SK-N-SH (cell line): ENCODE results near the gene ADAM11. TPM values are rescaled to one million over a fixed set of nuclear protein-coding genes. Genes with fewer than 3 reads are reported as not detected.
A peak's percentile ranks its signal among the peaks of the same experiment; 100 is the strongest.

ENCODE experiments used
- CTCF ChIA-PET: fragments of 300-600, 350-600 bp; formaldehyde crosslinking; extraction: SDS; loops from one replicate; lab custom pipeline; 2021; lab: Yijun Ruan, JAX
- POLR2A ChIA-PET: fragments of 350-600 bp; sonication (Branson Sonifier 250); formaldehyde crosslinking; extraction: SDS; loops from one replicate; lab custom pipeline; 2020; ENCODE audit warnings: antibody characterized with exemption, inconsistent platforms; lab: Yijun Ruan, JAX
- DNase-seq: peaks from one replicate; pipeline ENCODE4 v3.0.0; 2012
- H2AFZ ChIP-seq: fragments of 200-600 bp; sonication (generic); 2 replicates; pipeline ENCODE4 v1.8.1; 2016; ENCODE audit warnings: antibody characterized with exemption, mild to moderate bottlenecking, low read depth
- H3F3A ChIP-seq: fragments of 200-600 bp; sonication (generic); replicated peaks from 2 replicates; pipeline ENCODE3; 2016; ENCODE audit warnings: antibody characterized with exemption, mild to moderate bottlenecking; ENCODE audit not compliant: insufficient read depth
- H3K27ac ChIP-seq, 2 experiments: fragments of 200-500 bp in 1 of 2; fragments of 200-600 bp in 1 of 2; sonication (Bioruptor generic) in 1 of 2; sonication (generic), shearing (Covaris generic) in 1 of 2; 2 replicates each; pipeline versions ENCODE4 v1.5.1 to v1.6.1; 2014 to 2016; ENCODE audit warnings: low read depth in 2 of 2, inconsistent platforms in 1 of 2, low read length in 1 of 2, mild to moderate bottlenecking in 1 of 2, mixed read lengths in 1 of 2
- H3K27me3 ChIP-seq: fragments of 200-600 bp; sonication (generic), shearing (Covaris generic); 2 replicates; pipeline ENCODE4 v1.6.1; 2016; ENCODE audit warnings: mixed run types; ENCODE audit not compliant: insufficient read depth
- H3K36me3 ChIP-seq, 2 experiments: fragments of 200-500 bp in 1 of 2; fragments of 200-600 bp in 1 of 2; sonication (Bioruptor generic) in 1 of 2; sonication (generic) in 1 of 2; replicated peaks in 1 of 2; 2 replicates each; pipeline versions ENCODE3 to v1.5.1; 2014 to 2016; ENCODE audit warnings: low read length in 1 of 2, mild to moderate bottlenecking in 1 of 2; ENCODE audit not compliant: insufficient read depth in 2 of 2, control insufficient read depth in 1 of 2
- H3K4me1 ChIP-seq, 2 experiments: fragments of 200-500 bp in 1 of 2; fragments of 200-600 bp in 1 of 2; sonication (Bioruptor generic) in 1 of 2; sonication (generic), shearing (Covaris generic) in 1 of 2; 2 replicates each; pipeline versions ENCODE4 v1.5.1 to v1.6.1; 2014 to 2016; ENCODE audit warnings: low read depth in 1 of 2, low read length in 1 of 2, mixed run types in 1 of 2; ENCODE audit not compliant: insufficient read depth in 2 of 2, control insufficient read depth in 1 of 2
- H3K4me2 ChIP-seq: fragments of 200-600 bp; sonication (generic), shearing (Covaris generic); 2 replicates; pipeline ENCODE4 v1.6.1; 2017; ENCODE audit warnings: mixed run types
- H3K4me3 ChIP-seq, 2 experiments: fragments of 200-500 bp in 1 of 2; fragments of 200-600 bp in 1 of 2; sonication (Bioruptor generic) in 1 of 2; sonication (generic), shearing (Covaris generic) in 1 of 2; 2 replicates each; pipeline versions ENCODE4 v1.5.1 to v1.8.1; 2014 to 2016; ENCODE audit warnings: low read depth in 2 of 2, inconsistent platforms in 1 of 2, low read length in 1 of 2, mild to moderate bottlenecking in 1 of 2, mixed read lengths in 1 of 2, moderate library complexity in 1 of 2
- H3K79me2 ChIP-seq: fragments of 200-600 bp; sonication (generic); 2 replicates; pipeline ENCODE4 v1.8.1; 2017; ENCODE audit warnings: mild to moderate bottlenecking; ENCODE audit not compliant: insufficient read depth
- H3K9ac ChIP-seq: fragments of 200-600 bp; sonication (generic); 2 replicates; pipeline ENCODE4 v1.6.1; 2017; ENCODE audit warnings: mixed run types
- H3K9me2 ChIP-seq: fragments of 200-600 bp; sonication (generic); 2 replicates; pipeline ENCODE4 v1.6.1; 2017; ENCODE audit warnings: mixed run types
- H3K9me3 ChIP-seq: fragments of 200-600 bp; sonication (generic); 2 replicates; pipeline ENCODE4 v1.6.1; 2017; ENCODE audit warnings: mixed run types, mild to moderate bottlenecking, moderate library complexity
- H4K20me1 ChIP-seq: fragments of 200-600 bp; sonication (generic); 2 replicates; pipeline ENCODE4 v1.6.1; 2017; ENCODE audit warnings: mild to moderate bottlenecking, mixed run types; ENCODE audit not compliant: insufficient read depth
- EP300 ChIP-seq, 2 experiments: IDR thresholded peaks; 2 replicates each; pipeline versions ENCODE4 v1.4.0 to v1.6.1; 2012; ENCODE audit warnings: borderline replicate concordance in 1 of 2, low read depth in 1 of 2, low read length in 1 of 2
- RAD21 ChIP-seq: IDR thresholded peaks from 2 replicates; pipeline ENCODE4 v1.6.1; 2012; ENCODE audit warnings: mild to moderate bottlenecking, low read length
- RCOR1 ChIP-seq: fragments of 150-350 bp; IDR thresholded peaks from 2 replicates; pipeline ENCODE4 v1.6.1; 2017; ENCODE audit warnings: antibody characterized with exemption, low read length
- SMC3 ChIP-seq: IDR thresholded peaks from 2 replicates; pipeline ENCODE4 v1.6.1; 2012; ENCODE audit warnings: low read depth, low read length, improper control_type of control experiment
- TCF12 ChIP-seq: IDR thresholded peaks from 2 replicates; pipeline ENCODE4 v1.4.0; 2012
- TEAD4 ChIP-seq: IDR thresholded peaks from 2 replicates; pipeline ENCODE4 v1.4.0; 2012; ENCODE audit warnings: mild to moderate bottlenecking, borderline replicate concordance; ENCODE audit not compliant: insufficient read depth
- WGBS: methylation state at CpG from one replicate; pipeline ENCODE4 v1.1.6; 2017; ENCODE audit warnings: low lambda C conversion rate; 5-methylcytosine and 5-hydroxymethylcytosine counted together
- polyA plus RNA-seq, 3 experiments: library from polyadenylated mRNA; depleted of rRNA; stranded (reverse); fragments of >200 nt; gene quantifications; 2 replicates each; pipeline ENCODE4 v1.2.3, GENCODE V29; 2012
- TF ChIP-seq, protein P1 (sequence below): IDR thresholded peaks from 2 replicates; pipeline ENCODE4 v1.6.1; 2012; ENCODE audit warnings: mild to moderate bottlenecking, low read depth, low read length, moderate library complexity
- TF ChIP-seq, protein P2 (sequence below): IDR thresholded peaks from 2 replicates; pipeline ENCODE4 v1.4.0; 2012; ENCODE audit warnings: low read depth

The ADAM11 gene
- polyA plus RNA-seq, 1 of the 3 experiments (the other 2 are of a cell fraction): 2.5 TPM

DNA sequence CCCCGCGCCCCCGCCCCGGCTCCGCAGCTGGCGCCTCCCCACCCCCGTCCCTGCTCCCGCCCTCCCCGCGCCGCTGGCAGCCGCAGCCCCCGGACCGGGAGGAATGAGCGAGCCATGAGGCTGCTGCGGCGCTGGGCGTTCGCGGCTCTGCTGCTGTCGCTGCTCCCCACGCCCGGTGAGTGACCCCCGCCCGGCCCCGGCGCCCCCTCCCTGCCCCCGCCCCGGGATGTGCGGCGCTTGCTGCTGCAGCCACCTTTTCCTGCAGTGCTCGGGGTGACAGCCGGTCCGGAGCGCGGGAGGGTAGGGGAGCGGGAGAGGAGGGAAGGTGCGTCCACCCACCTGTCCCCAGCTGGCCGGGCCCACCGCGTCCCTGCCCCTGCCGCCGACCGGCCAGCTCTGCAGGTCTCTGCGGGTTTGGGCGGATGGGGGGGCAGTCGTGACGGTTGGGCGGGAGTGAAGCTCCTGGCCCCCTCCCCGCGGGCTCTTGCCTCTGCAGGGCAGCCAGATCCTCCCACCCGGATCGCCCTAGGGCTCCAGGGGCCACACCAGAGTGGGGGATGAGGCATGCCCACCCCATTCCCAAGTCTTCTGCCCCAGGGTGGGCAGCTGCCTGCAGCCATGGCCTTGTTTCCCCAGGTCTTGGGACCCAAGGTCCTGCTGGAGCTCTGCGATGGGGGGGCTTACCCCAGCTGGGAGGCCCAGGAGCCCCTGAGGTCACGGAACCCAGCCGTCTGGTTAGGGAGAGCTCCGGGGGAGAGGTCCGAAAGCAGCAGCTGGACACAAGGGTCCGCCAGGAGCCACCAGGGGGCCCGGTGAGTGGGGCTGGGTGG lies 513 bp downstream of the ADAM11 start:
- Histone ChIP-seq H2AFZ (no peak overlapping the region), H3K9ac (no peak overlapping the region), H3K27ac (no peak overlapping the region), H3K79me2 (no peaks in the 10 kb centered on the region), H3F3A (no peaks in the 10 kb centered on the region), H3K4me1 (peaks cover 0 to 12% of the 10 kb centered on the region in 2 experiments; a peak in 1 of 4 replicates), H3K27me3 (no peaks in the 10 kb centered on the region), H3K4me3 (peak overlapping the region in 1 of 2 experiments; percentile 43; a peak in 2 of 4 replicates), H3K36me3 (no peaks in the 10 kb centered on the region), H3K9me2 (no peaks in the 10 kb centered on the region), H3K9me3 (no peaks in the 10 kb centered on the region), H4K20me1 (no peaks in the 10 kb centered on the region), H3K4me2 (peak overlapping the region; percentile 85)
- CTCF ChIA-PET: interaction anchor here (0.6 to 3.0 kb wide), 13 partner anchors 12 to 209 kb away, joined by 3 to 14 read pairs (median 4); partner anchors contain the start of gene C1QL1
- TF ChIP-seq, protein P1, sequence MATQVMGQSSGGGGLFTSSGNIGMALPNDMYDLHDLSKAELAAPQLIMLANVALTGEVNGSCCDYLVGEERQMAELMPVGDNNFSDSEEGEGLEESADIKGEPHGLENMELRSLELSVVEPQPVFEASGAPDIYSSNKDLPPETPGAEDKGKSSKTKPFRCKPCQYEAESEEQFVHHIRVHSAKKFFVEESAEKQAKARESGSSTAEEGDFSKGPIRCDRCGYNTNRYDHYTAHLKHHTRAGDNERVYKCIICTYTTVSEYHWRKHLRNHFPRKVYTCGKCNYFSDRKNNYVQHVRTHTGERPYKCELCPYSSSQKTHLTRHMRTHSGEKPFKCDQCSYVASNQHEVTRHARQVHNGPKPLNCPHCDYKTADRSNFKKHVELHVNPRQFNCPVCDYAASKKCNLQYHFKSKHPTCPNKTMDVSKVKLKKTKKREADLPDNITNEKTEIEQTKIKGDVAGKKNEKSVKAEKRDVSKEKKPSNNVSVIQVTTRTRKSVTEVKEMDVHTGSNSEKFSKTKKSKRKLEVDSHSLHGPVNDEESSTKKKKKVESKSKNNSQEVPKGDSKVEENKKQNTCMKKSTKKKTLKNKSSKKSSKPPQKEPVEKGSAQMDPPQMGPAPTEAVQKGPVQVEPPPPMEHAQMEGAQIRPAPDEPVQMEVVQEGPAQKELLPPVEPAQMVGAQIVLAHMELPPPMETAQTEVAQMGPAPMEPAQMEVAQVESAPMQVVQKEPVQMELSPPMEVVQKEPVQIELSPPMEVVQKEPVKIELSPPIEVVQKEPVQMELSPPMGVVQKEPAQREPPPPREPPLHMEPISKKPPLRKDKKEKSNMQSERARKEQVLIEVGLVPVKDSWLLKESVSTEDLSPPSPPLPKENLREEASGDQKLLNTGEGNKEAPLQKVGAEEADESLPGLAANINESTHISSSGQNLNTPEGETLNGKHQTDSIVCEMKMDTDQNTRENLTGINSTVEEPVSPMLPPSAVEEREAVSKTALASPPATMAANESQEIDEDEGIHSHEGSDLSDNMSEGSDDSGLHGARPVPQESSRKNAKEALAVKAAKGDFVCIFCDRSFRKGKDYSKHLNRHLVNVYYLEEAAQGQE: no peak
- TF ChIP-seq TCF12 (no peak), TEAD4 (no peak), SMC3 (no peak)
- DNase-seq: peak; percentile 75
- POLR2A ChIA-PET: no interaction called here
- WGBS: 65% methylated on average over 9 of the region's 60 CpGs

DNA sequence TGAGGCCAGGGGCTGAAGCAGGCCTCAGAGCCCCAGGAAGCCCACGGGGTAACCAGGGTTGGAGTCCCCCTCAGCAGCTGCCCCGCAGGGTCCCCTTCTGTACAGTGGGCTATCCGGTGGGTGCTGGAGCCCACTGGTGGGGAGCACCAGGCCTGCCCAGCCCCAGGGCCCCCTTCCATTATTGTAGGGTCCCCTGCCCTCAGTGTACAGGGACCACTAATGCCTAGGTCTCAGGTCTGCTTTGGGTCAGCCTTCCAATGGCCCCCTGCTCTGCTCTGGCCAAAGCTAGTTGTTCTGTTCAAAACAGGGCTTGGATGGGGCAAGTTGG lies 1.1 kb downstream of the ADAM11 start:
- Histone ChIP-seq H3K9me3 (no peaks in the 10 kb centered on the region), H3K36me3 (no peaks in the 10 kb centered on the region), H3K27me3 (no peaks in the 10 kb centered on the region), H3K9ac (no peak overlapping the region), H2AFZ (no peak overlapping the region), H3K27ac (no peak overlapping the region), H3F3A (no peaks in the 10 kb centered on the region), H3K4me1 (peaks cover 0 to 12% of the 10 kb centered on the region in 2 experiments; a peak in 1 of 4 replicates), H3K9me2 (no peaks in the 10 kb centered on the region), H3K4me3 (no peak overlapping the region), H3K79me2 (no peaks in the 10 kb centered on the region), H4K20me1 (no peaks in the 10 kb centered on the region), H3K4me2 (no peak overlapping the region)
- TF ChIP-seq, protein P2, sequence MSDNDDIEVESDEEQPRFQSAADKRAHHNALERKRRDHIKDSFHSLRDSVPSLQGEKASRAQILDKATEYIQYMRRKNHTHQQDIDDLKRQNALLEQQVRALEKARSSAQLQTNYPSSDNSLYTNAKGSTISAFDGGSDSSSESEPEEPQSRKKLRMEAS: no peak
- TF ChIP-seq EP300 (IDR thresholded peaks at IDR 0.05; ENCODE audit: borderline replicate concordance in 1 of 2, low read depth in 1 of 2, low read length in 1 of 2) (no peak), RAD21 (no peak), RCOR1 (no peak)
- no peak for DNase-seq
- ChIA-PET CTCF (interaction anchor here (0.8 to 3.0 kb wide), 12 partner anchors 11 to 208 kb away, joined by 3 to 14 read pairs (median 4); partner anchors contain the start of gene C1QL1), POLR2A (interaction anchor here (0.6 kb wide), 1 partner anchor 38 kb away, joined by 3 read pairs; no protein-coding TSS in a partner anchor)
- WGBS: no CpG with 5 or more reads among the region's 3 CpGs
